SIG-M5 (cell line): ENCODE data around the gene GFRA1.

ENCODE experiments used
- DNase-seq: peaks from one replicate; lab custom pipeline; 2025; lab: John Stamatoyannopoulos, UW

GFRA1 gene

DNA sequence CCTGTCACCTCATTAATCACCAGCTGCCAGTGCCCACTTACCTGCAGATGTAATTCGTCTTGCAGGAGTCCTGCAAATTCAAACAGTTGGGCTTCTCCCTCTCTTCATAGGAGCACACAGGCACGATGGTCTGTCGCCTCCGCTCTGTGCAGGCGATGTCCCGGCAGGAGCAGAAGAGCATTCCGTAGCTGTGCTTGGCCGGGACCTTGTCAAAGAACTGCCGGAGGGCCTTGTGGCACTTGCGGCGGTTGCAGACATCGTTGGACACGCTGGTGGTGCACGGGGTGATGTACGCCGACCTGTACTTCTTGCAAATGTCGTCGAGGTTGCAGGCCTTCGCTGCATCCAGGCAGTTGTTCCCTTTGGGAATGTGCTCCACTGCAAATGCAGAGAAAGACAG lies 147.8 kb downstream of the GFRA1 start:
- DNase-seq: no peak

- no peak for DNase-seq
Observed at GRCh38 chr10:116124777-116125176, 148.2 kb downstream of the GFRA1 start.

DNA sequence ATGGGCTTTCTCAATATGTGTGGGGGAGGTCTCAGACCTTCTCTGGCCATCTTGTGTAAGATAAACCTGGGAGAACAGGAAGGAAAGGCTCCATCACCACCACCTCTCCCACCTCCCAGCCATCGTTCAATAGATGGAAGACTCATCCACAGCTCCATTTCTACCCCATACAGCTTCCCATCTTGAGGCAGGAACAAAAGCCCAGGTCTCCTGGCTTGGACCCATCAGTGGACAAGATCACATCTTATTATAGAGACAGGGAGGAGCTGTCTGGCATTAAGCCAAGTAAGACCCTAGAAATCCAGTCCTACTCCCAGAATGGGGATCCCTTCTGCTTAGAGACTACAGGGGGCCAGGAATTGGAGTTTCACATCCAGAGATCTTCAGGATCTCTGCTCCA lies 150.3 kb downstream of the GFRA1 start:
- DNase-seq: no peak

GRCh38 chr10:116121640-116122525 lies 151.1 kb downstream of the GFRA1 start:
- no peak for DNase-seq

DNA sequence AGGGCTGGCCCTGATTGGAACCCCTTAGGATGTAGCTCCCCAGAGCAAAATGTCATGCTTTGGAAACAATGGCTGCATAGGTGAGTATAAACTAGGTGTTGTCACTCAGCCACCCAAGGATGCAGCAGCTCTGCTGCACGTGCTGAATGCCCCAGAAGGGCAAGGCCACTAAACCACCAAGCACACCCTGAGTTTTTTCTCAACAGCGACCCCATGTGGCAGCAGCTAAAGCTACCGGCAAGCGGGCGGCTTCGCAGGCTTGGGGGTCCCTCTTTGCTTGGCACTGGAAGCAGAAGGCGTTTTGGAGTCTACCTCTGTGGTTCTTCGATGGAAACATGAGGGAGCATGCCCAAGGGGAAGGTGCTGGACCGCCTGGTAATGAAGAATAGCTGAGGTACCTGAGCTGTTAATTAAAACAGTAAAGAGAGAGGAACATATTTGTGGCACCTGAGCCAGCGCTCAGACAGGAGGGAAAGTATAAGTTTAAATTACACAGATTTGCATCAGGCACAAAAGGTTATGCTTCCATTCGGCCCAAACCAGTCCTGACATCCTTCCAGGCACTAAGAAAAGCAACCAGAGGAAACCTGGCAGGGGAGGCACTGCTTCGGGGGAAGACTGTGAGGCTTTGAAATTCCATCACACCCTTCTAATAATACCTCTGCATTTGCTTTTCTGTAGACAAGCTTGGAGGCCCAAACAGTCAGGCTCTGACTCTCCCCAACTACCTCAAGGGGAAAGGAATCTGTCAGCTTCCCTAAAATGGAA lies 152.1 kb downstream of the GFRA1 start:
- no peak for DNase-seq

DNA sequence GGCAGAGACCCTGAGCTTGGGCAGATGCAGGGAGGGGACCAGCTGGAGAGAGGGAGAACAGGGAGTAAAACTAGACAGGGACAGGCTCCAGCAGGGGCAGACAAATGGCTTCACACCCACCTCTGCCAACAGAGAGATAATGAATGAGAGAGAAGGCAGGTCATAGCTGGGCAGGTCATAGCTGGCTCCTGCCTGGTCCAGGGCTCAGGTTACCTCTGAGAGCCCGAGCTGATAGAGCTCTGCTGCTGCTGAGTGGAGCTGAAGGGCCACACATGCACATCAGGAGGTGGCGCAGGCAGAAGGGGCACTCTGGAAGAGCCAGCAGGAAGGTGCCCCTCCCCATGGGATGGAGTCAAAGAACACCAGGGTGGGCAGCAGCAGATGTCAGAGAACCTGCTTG lies 154.2 kb downstream of the GFRA1 start:
- DNase-seq: no peak

DNA sequence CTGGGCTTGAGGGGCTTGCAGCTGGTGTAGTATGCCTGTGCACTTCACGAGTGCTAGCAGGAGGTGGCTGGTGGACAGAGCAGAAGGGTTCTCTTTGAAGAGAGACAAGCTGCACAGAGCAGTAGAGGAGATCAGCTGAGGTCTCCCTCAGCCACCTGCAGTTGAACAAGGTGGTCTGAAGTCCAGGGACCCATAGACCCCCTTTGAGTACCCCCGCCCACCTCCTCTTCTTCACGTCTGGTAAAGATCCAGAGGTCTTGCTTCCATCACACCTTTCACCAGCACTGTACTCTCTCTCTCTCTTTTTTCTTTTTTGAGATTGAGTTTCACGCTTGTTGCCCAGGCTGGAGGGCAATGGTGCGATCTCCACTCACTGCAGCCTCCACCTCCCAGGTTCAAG lies 157.2 kb downstream of the GFRA1 start:
- DNase-seq: no peak

DNA sequence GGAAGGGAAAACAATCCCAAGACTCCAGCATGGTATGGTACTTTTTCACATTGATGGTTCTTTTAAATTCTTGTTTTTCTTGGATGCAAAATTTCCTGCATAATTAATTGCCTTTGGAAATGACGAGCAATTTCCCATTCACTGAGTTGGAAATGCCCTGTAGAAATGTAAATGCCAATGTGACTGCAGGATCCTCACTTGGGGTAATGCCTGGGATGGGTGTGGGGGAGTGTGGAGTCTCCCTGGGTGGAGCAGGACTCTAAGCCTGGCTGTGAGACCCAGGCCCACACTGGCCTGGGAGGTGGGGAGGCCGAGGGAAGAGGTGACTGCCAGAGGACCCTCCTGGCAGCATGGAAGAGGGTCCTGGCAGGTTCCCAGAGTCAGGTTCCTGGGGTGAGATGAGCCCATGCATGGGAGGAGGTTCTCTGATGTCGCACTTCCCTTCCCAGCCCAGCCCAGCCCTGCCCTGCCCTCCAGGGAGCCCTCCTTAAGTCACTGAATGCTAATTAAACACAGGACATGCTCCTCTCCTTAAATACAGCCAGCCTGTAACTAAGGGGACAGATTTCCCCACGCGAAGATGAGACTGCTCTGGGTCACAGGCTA lies 157.9 kb downstream of the GFRA1 start:
- no peak for DNase-seq

DNA sequence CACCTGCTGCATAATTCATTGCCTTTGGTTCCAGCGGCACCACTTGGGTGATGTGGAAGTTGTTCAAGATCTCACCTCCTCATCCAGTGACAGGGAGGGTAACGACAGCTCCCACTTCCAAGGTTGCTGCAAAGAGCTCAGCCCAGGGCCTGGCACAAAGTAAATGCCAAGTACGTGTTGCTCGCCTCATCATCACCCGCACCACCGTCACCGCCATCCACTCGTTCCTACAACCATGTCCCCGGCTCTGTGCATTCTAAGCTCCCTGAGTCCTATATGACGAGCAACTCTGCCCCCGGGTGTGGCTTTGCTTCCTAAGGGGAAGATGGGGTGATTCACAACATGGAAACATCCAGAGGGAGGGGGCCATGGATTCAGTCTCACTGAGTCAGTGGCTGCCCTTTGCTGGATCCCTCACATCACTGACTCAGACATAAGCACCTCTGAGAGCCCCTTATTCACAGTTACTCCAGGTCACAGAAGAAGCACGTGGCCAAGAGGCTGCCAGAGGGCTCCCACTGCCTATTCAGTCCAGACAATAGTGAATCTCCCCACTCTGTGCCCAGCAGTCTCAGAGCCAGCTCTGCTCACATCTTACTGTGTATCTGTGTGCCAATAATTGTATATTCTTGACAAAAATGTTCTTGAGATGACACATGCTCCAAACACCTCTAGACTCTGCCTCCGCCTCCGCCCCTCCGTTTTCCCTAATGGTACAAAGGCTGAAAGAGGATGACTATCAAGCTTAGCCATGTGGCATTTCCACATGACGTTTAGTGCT lies 159.1 kb downstream of the GFRA1 start:
- no peak for DNase-seq

- DNase-seq: no peak
Observed at GRCh38 chr10:116112232-116113231, 160.5 kb downstream of the GFRA1 start.

DNA sequence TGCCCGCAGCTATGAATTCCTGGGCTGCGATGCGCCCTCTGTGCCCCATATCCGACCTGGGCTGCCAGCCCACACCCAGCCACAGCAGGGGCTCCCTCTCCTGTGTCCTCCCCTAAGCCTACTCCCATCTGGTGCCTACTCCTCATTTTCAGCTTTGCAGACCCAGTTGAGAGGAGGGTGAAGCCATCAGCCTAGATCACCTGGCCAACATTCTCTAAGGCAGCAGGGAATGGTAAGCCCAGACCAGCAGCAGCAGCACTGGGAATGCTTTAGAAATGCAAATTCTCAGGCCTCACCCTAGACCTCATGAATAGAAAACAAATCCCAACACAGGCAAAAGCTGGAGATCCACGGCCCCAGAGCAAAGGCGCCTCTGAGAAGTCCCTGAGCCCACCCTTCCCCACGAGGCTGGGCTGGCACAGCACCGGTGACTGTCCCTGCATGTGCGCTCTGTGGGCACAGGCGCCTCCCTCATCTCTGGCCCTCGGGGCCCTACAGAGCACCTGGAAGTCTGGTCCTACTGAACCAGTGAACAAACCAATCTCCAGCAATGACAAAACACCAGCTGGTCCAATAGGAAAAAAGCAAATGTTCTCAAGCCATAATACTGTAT lies 161.4 kb downstream of the GFRA1 start:
- DNase-seq: no peak

DNA sequence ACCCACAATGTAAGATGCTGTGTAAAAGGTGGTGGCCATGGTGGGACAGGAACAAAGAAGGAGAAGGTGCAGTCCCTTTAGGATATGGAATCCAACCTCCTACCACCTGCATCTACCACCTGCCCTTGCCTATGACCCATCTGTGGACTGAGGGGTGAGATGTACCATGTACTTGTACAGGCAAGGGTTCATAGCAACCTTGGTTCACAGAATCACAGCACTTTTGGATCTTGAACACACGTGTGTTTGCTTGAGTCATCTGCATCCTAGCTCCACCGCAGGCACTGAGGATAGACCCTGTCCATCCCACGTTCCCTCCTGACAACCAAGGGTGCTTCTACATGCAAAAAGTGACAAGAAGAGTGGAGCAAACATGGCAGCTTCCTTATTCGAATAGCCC lies 162.3 kb downstream of the GFRA1 start:
- no peak for DNase-seq

DNA sequence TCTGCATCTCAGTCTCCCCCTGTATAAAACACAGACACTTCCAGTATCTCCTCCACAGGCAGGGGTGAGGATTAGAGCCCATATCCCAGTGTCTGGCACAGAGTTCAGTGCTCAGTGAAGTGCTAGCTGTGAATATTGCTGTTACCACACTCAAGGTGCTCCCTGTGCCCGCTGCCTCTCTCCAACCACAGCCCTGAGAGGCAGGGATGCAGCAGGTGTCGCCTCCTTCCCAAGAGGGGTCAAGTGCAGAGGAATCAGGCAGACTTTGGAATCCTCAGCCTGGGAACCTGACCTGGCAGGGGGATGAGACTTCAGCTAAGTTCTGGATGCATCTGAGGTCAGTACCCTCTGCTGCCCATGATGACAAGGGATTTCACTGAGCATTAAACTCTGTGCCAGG lies 163.1 kb downstream of the GFRA1 start:
- DNase-seq: no peak

DNA sequence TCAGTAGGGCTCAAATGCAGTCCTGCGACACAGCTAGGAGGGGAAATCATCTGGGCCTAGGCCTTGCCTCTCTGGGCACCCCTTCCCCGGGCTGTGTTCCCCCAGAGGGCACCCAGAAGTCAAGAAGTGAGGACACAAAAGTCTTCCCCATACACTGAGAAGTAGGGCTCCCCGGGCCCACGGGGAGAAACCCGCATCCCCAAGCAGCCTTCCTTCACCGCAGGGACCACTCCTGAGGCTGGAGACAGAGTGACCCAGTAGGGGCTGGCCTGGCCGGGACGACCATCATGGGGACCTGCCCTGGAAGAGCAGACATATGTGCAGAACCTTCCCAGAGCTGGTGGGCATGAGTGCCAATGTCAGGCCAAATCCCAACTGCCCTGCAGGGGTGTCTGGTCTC lies 163.5 kb downstream of the GFRA1 start:
- no peak for DNase-seq

DNA sequence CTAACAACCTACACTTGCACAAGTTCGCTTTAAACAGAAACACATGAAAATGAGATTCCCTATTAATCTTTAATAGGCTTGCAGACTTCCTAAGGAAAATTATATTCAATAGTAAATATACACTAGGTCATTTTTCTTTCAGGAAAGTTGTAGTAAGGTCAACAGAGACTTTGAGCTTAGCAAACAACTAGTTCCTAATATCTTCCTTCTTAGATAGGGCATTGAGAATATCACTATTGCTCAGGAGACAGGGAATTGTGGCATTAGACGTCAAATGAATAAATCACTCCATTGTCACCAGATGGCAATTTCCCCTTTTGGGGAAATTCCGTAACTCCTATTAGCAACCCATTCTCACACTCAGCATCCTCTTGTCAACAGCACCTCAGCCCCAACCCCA lies 164.9 kb downstream of the GFRA1 start:
- no peak for DNase-seq

- no peak for DNase-seq
Observed at GRCh38 chr10:116106611-116107010, 166.4 kb downstream of the GFRA1 start.

- no peak for DNase-seq
Observed at GRCh38 chr10:116105264-116105663, 167.7 kb downstream of the GFRA1 start.

- DNase-seq: no peak
Observed at GRCh38 chr10:116104210-116104932, 168.6 kb downstream of the GFRA1 start.

DNA sequence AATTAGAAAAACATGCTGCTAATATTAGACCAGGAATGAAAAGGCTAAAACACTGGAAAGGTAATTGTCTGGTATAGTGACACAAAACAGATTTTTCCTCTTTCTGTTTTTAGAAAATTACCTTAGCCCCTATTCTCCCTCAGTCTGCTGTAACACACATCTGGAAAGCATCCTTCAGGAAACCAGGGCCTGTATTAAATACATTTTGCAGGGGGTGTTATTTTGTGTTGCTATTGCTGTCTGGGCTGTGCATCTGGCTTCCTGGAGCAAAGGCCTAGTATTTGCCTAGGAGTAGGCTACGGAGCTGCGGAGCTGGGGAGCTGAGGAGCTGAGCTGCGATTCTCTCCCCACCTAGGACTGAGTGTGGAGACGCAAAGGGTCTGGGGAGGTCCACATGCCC lies 169.3 kb downstream of the GFRA1 start:
- no peak for DNase-seq
